Lower lobe of right lung (tissue), 2 donors: Measurements from ENCODE around the gene RPSA. TPM values are rescaled to one million over a fixed set of nuclear protein-coding genes. Genes with fewer than 3 reads are reported as not detected.
A peak's percentile ranks its signal among the peaks of the same experiment; 100 is the strongest.

Experiments used
- ATAC-seq, 2 donors: fragments of 200-7000 bp; cut with Tn5 transposase; one replicate each; pipeline ENCODE4 v1.9.1; 2020 to 2022; ENCODE audit warnings: mild to moderate bottlenecking in 2 of 2, moderate library complexity in 2 of 2
- DNase-seq: peaks from one replicate; pipeline ENCODE4 v3.0.0-alpha.2; 2020
- H3K27ac ChIP-seq: fragments of 200-600 bp; one replicate; pipeline ENCODE4 v1.8.0; 2022
- H3K27me3 ChIP-seq: fragments of 200-600 bp; one replicate; pipeline ENCODE4 v1.8.0; 2022; ENCODE audit warnings: low read depth
- H3K36me3 ChIP-seq: fragments of 200-600 bp; one replicate; pipeline ENCODE4 v1.8.0; 2022; ENCODE audit warnings: mild to moderate bottlenecking
- H3K4me1 ChIP-seq: fragments of 200-600 bp; one replicate; pipeline ENCODE4 v1.8.0; 2022
- H3K4me3 ChIP-seq: fragments of 200-600 bp; one replicate; pipeline ENCODE4 v1.8.0; 2022; ENCODE audit warnings: mild to moderate bottlenecking
- H3K9me3 ChIP-seq: fragments of 200-600 bp; one replicate; pipeline ENCODE4 v1.8.0; 2022
- CTCF ChIP-seq: fragments of 200-600 bp; IDR thresholded peaks from one replicate; pipeline ENCODE4 v1.8.0; 2022; ENCODE audit warnings: antibody characterized with exemption, mild to moderate bottlenecking
- intact Hi-C: fragments of 100-400 bp; cut with DNase I; formaldehyde crosslinking; loops from one replicate; pipeline ENCODE4 v1.11.0; 2022
- total RNA-seq: library from RNA; stranded (reverse); fragmentation: NEBNext Ultra II Directional; extraction: Animal tissue kit (Norgen Biotek cat#: 25700); gene quantifications from one replicate; pipeline ENCODE4 v1.2.1, GENCODE V29; 2021
- donor health status: DM: no; HTN: yes; CAD: no; lungs with severe emphysema.

Gene RPSA
- total RNA-seq, 1 donor from 2014 or later: 778 TPM

DNA sequence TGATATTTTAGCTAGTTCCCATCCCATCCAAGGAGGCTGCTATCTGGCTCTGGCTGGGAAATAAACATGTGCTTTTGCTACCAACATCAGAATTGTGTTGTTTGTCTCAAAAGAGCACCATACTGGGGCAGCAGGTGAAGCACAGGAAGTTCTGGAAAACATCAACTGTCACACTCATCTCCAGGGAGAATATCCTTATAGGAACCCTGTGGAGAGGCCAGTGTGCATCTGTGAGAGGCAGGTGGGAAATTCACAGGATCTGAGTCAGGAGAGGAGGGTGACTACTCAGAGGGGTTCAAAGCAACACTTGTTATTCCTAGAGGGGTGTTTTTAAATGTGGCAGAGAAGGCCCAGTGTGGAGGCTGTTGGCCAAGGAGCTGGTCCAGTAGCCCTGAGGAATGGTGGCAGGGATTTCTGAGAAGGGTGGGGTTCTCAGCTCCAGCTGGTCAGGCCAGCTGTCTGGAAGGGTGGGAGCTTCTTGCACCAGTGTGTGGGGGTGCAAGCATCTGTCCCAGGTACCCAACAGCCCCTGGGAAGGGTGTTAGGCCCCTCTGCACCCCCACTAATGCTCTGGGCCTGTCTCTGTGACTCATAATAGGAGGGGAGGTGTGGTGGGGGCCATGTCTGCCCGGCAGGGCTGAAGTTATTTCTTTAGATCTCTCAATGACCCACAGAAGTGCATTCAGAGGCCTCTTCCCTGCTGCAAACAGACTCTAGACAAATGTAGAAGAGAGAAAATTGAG is 28.7 kb downstream of the RPSA start:
- Histone ChIP-seq H3K9me3 (no peaks in the 10 kb centered on the region), H3K4me1 (peaks cover 6% of the 10 kb centered on the region), H3K27me3 (no peaks in the 10 kb centered on the region), H3K36me3 (no peaks in the 10 kb centered on the region), H3K4me3 (no peak overlapping the region), H3K27ac (no peak overlapping the region)
- no peak for DNase-seq
- intact Hi-C loops: no loop called here
- no peak for ATAC-seq
- no peak for TF ChIP-seq CTCF

- Histone ChIP-seq H3K4me1 (no peaks in the 10 kb centered on the region), H3K4me3 (no peak overlapping the region), H3K27ac (no peak overlapping the region), H3K27me3 (no peaks in the 10 kb centered on the region), H3K36me3 (no peaks in the 10 kb centered on the region), H3K9me3 (no peaks in the 10 kb centered on the region)
- DNase-seq (no peak), ATAC-seq (no peak)
- TF ChIP-seq CTCF: no peak
- intact Hi-C loops: no loop called here
Measured at GRCh38 chr3:39438880-39439279, 32.4 kb downstream of the RPSA start.

DNA sequence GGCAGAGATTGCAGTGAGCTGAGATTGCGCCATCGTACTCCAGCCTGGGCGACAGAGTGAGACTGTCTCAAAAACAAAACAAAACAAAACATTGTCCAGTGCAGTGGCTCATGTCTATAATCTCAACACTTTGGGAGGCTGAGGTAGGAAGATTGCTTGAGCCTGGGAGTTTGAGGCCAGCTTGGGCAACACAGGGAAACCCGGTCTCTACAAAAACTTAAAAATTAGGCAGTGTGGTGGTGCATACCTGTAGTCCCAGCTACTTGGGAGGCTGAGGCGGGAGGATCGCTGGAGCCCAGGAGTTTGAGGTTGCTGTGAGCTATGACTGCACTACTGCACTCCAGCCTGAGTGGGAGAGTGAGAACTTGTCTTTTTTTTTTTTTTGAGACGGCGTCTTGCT is 33.8 kb downstream of the RPSA start:
- DNase-seq (no peak), ATAC-seq (no peak)
- H3K36me3 ChIP-seq: no peaks in the 10 kb centered on the region
- no peaks in the 10 kb centered on the region for H3K27me3 ChIP-seq
- intact Hi-C loops: no loop called here
- H3K4me3 ChIP-seq: no peak overlapping the region
- H3K27ac ChIP-seq: no peak overlapping the region
- TF ChIP-seq CTCF: no peak
- H3K4me1 ChIP-seq: no peaks in the 10 kb centered on the region
- H3K9me3 ChIP-seq: no peaks in the 10 kb centered on the region

- ATAC-seq: peak in 1 of 2 donors; percentile 42
- no peak overlapping the region for H3K4me3 ChIP-seq
- no peak for TF ChIP-seq CTCF
- H3K36me3 ChIP-seq: no peaks in the 10 kb centered on the region
- no peaks in the 10 kb centered on the region for H3K27me3 ChIP-seq
- H3K27ac ChIP-seq: no peak overlapping the region
- H3K4me1 ChIP-seq: peaks cover 4% of the 10 kb centered on the region
- intact Hi-C loops: no loop called here
- no peaks in the 10 kb centered on the region for H3K9me3 ChIP-seq
- DNase-seq: no peak
Measured at GRCh38 chr3:39443530-39443929, 37.0 kb downstream of the RPSA start.

DNA sequence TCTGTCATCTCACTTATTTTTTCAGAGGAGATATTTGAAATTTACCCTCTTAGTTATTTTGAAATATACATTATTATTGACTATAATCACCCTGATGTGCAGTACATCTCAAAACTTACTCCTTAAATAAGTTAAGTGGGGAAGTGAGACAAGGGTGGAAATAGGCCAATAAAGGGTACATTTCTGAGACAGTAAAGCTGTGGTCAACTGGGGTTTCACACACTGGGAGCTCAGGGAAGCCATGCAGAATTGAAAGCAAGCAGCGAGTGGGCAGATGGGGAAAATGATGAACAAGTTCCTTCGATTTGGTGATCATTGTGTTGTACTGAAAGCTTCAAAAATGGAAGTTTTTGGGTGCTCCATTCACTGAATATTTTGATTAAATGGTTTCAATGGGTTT is 39.4 kb downstream of the RPSA start:
- ATAC-seq: no peak
- no peak for TF ChIP-seq CTCF
- intact Hi-C loops: no loop called here

More for the DNA sequence above, 39.4 kb downstream of the RPSA start:
- Histone ChIP-seq H3K36me3 (no peaks in the 10 kb centered on the region), H3K27ac (no peak overlapping the region), H3K27me3 (no peaks in the 10 kb centered on the region), H3K4me1 (peaks cover 4% of the 10 kb centered on the region), H3K9me3 (no peaks in the 10 kb centered on the region), H3K4me3 (no peak overlapping the region)
- no peak for DNase-seq
